Vagina (tissue), 2 donors: ENCODE measurements around the gene NLGN1.
A peak's percentile ranks its signal among the peaks of the same experiment; 100 is the strongest.

Experiments used
- POLR2A ChIP-seq, 2 donors: fragments of 450-650 bp; IDR thresholded peaks; one replicate each; pipeline ENCODE4 v1.6.1; 2017; ENCODE audit warnings: antibody characterized with exemption in 2 of 2, mild to moderate bottlenecking in 2 of 2, moderate library complexity in 2 of 2
- TF ChIP-seq, protein P1 (sequence below), 3 experiments: fragments of 450-650 bp in 2 of 3; fragments of 200-600 bp in 1 of 3; sonication (generic) in 1 of 3; IDR thresholded peaks; one replicate each; pipeline ENCODE4 v1.5.1; 2017 to 2019; ENCODE audit warnings: antibody characterized with exemption in 3 of 3, mild to moderate bottlenecking in 2 of 3, moderate library complexity in 2 of 3

DNA sequence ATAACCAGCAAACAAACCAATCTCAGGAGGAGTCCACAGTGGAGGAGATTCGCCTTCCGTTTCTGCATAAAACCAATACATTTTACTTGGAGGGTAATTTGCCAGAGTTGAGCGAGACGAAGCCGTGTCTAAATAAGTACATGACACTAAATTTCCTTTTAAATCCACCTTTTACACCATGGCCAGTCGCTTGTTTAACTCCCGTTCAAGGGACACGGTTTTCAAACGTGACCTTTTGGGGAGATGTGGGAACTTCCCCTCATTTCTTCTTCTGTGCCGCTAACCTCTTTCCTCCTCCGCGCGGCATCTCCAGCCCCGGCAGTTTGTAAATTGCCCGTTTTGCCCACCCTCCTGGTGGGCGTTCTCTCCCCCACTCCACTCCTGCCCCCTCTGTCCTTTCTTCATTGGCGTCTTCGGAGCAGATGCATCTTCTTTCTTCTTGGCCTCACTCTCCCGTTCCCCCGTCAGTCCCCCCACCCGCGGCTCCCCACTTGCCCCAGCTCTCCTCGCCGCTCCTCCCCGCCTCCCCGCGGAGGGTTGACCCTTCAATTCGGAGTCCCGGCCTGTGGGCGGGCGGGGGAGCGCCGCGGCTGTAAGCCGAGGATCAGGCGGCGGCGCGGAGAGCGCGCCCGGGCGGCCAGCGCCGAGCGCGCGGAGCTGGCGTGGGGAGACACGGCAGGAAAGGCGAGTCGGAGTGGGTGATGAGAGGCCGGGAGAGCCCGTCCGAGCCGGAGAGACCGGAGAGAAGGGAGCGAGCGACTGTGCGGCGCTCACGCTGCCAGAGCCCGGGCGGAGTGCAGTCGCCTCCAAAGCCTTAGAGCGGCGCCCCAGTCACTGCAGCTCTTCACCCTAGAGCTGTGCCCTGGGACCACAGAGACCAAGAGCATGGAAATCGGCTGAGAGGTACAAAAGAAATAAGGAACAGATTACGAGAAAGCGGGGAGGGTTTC lies at the start of gene NLGN1:
- TF ChIP-seq, protein P1, sequence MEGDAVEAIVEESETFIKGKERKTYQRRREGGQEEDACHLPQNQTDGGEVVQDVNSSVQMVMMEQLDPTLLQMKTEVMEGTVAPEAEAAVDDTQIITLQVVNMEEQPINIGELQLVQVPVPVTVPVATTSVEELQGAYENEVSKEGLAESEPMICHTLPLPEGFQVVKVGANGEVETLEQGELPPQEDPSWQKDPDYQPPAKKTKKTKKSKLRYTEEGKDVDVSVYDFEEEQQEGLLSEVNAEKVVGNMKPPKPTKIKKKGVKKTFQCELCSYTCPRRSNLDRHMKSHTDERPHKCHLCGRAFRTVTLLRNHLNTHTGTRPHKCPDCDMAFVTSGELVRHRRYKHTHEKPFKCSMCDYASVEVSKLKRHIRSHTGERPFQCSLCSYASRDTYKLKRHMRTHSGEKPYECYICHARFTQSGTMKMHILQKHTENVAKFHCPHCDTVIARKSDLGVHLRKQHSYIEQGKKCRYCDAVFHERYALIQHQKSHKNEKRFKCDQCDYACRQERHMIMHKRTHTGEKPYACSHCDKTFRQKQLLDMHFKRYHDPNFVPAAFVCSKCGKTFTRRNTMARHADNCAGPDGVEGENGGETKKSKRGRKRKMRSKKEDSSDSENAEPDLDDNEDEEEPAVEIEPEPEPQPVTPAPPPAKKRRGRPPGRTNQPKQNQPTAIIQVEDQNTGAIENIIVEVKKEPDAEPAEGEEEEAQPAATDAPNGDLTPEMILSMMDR (IDR thresholded peaks at IDR 0.05): no peak
- peak in 1 of 2 donors; percentile 27 for TF ChIP-seq POLR2A (IDR thresholded peaks at IDR 0.05)
